BLaER1 treated with 17β-estradiol and CSF1 and Interleukin-3, amounts not matched to agents 10 nM and 100 nM (cell line): ENCODE measurements around the gene RASGRP2.

Source experiments
- H3K27ac ChIP-seq, 11 experiments: shearing (Covaris generic); formaldehyde crosslinking; 2 replicates each; pipeline ENCODE4 v1.8.1; 2022
- H3K27me3 ChIP-seq, 11 experiments: shearing (Covaris generic); formaldehyde crosslinking; 2 replicates each; pipeline ENCODE4 v1.8.1; 2022
- H3K36me3 ChIP-seq, 11 experiments: shearing (Covaris generic); formaldehyde crosslinking; 2 replicates each; pipeline ENCODE4 v1.8.1; 2022
- H3K4me1 ChIP-seq, 10 experiments: shearing (Covaris generic); formaldehyde crosslinking; 2 replicates each; pipeline ENCODE4 v1.8.1; 2022
- H3K4me2 ChIP-seq, 11 experiments: shearing (Covaris generic); formaldehyde crosslinking; 2 replicates each; pipeline ENCODE4 v1.8.1; 2022
- H3K4me3 ChIP-seq, 10 experiments: shearing (Covaris generic); formaldehyde crosslinking; 2 replicates each; pipeline ENCODE4 v1.8.1; 2022
- H3K9ac ChIP-seq, 11 experiments: shearing (Covaris generic); formaldehyde crosslinking; 2 replicates each; pipeline ENCODE4 v1.8.1; 2022
- H3K9me3 ChIP-seq, 11 experiments: shearing (Covaris generic); formaldehyde crosslinking; replicated peaks in 1 of 11; 2 replicates each; pipeline ENCODE4 v1.8.1; 2022
- H4K20me1 ChIP-seq, 11 experiments: shearing (Covaris generic); formaldehyde crosslinking; 2 replicates each; pipeline ENCODE4 v1.8.1; 2022
- Cebpa-rat ChIP-seq, 11 experiments: shearing (Covaris generic); IDR thresholded peaks; 2 replicates each; pipeline ENCODE4 v1.8.1; 2022

Gene RASGRP2

GRCh38 chr11:64679846-64680245, 64.1 kb downstream of the RASGRP2 start:
- H4K20me1 ChIP-seq = no peaks in the 10 kb centered on the region
- H3K9me3 ChIP-seq = no peaks in the 10 kb centered on the region
- peak overlapping the region in 4 of 11 experiments; percentile 7 to 18 (median 12); a peak in 3 of 22 replicates for H3K4me2 ChIP-seq
- H3K36me3 ChIP-seq = no peaks in the 10 kb centered on the region
- no peak overlapping the region for H3K27ac ChIP-seq
- no peak overlapping the region for H3K4me3 ChIP-seq
- 0 out of 22 replicates have a peak, but pooled peaks of 1 of the 11 experiments have one; percentile 18 for TF ChIP-seq Cebpa-rat (IDR thresholded peaks at IDR 0.05)
- peaks cover 22 to 35% (median 31%) of the 10 kb centered on the region in 10 experiments for H3K4me1 ChIP-seq
- H3K27me3 ChIP-seq = no peaks in the 10 kb centered on the region
- H3K9ac ChIP-seq = no peak overlapping the region

GRCh38 chr11:64677441-64678023, 66.4 kb downstream of the RASGRP2 start:
- Histone ChIP-seq H3K36me3 (no peaks in the 10 kb centered on the region), H3K4me1 (peaks cover 45 to 58% (median 54%) of the 10 kb centered on the region in 10 experiments), H3K27me3 (no peaks in the 10 kb centered on the region), H3K9ac (no peak overlapping the region), H3K27ac (no peak overlapping the region), H3K9me3 (no peaks in the 10 kb centered on the region), H3K4me3 (no peak overlapping the region), H4K20me1 (no peaks in the 10 kb centered on the region), H3K4me2 (peak overlapping the region in 9 of 11 experiments; percentile 3 to 75 (median 20); a peak in 11 of 22 replicates)
- no peak for TF ChIP-seq Cebpa-rat (IDR thresholded peaks at IDR 0.05)
